Fibroblast of villous mesenchyme (primary cell): ENCODE data around the gene ERVW-1. TPM values are rescaled to one million over a fixed set of nuclear protein-coding genes. Genes with fewer than 3 reads are reported as not detected.

Experiments
- DNase-seq: peaks from one replicate; pipeline ENCODE4 v3.0.0-alpha.2; 2010; ENCODE audit warnings: low read depth
- H3K4me3 ChIP-seq: 2 replicates; pipeline ENCODE4 v1.5.1; 2011; ENCODE audit warnings: low read depth, mild to moderate bottlenecking, low read length
- CTCF ChIP-seq: IDR thresholded peaks from 2 replicates; pipeline ENCODE4 v1.5.1; 2012; ENCODE audit warnings: low read depth, mild to moderate bottlenecking, low read length; ENCODE audit not compliant: insufficient read depth
- total RNA-seq: library from RNA; depleted of rRNA; stranded (reverse); fragments of >200 nt; gene quantifications from 2 replicates; pipeline ENCODE4 v1.2.3, GENCODE V29; 2012

Gene ERVW-1
- total RNA-seq, 1 donor: not detected

GRCh38 chr7:92435542-92435941 lies 42.2 kb downstream of the ERVW-1 start:
- no peak for TF ChIP-seq CTCF
- no peak overlapping the region for H3K4me3 ChIP-seq
- DNase-seq: no peak

GRCh38 chr7:92433019-92433418 lies 44.7 kb downstream of the ERVW-1 start:
- no peak for DNase-seq
- no peak for TF ChIP-seq CTCF
- H3K4me3 ChIP-seq: no peak overlapping the region

- no peak overlapping the region for H3K4me3 ChIP-seq
- no peak for DNase-seq
- no peak for TF ChIP-seq CTCF
Observed at GRCh38 chr7:92432299-92432946, 45.3 kb downstream of the ERVW-1 start.

GRCh38 chr7:92427193-92427592 lies 50.6 kb downstream of the ERVW-1 start:
- no peak overlapping the region for H3K4me3 ChIP-seq
- DNase-seq: no peak
- TF ChIP-seq CTCF: no peak

- DNase-seq: no peak
- TF ChIP-seq CTCF: no peak
- peak overlapping the region; percentile 9 for H3K4me3 ChIP-seq
Observed at GRCh38 chr7:92425311-92425947, 52.3 kb downstream of the ERVW-1 start.

GRCh38 chr7:92423710-92424131 lies 54.0 kb downstream of the ERVW-1 start:
- H3K4me3 ChIP-seq: no peak overlapping the region
- TF ChIP-seq CTCF: no peak
- DNase-seq: no peak
